Neural cell (in vitro differentiated cells): Measurements from ENCODE around the gene SULT1B1.

Experiments used
- CTCF ChIP-seq: fragments of 450-650 bp; IDR thresholded peaks from 2 replicates; pipeline ENCODE4 v1.5.1; 2014; ENCODE audit warnings: antibody characterized with exemption, mild to moderate bottlenecking, moderate library complexity; ENCODE audit not compliant: poor library complexity, severe bottlenecking
- EP300 ChIP-seq: fragments of 450-650 bp; conservative IDR thresholded peaks from 2 replicates; pipeline ENCODE4 v1.6.1; 2014; ENCODE audit warnings: antibody characterized with exemption, mild to moderate bottlenecking, moderate library complexity; ENCODE audit not compliant: poor library complexity, severe bottlenecking
- MXI1 ChIP-seq: fragments of 450-650 bp; conservative IDR thresholded peaks from 2 replicates; pipeline ENCODE4 v1.6.1; 2014; ENCODE audit warnings: antibody characterized with exemption, mild to moderate bottlenecking; ENCODE audit not compliant: poor library complexity, severe bottlenecking
- POLR2AphosphoS5 ChIP-seq: IDR thresholded peaks from 2 replicates; pipeline ENCODE4 v1.6.1; 2012
- REST ChIP-seq: IDR thresholded peaks from 2 replicates; pipeline ENCODE4 v1.6.1; 2012; ENCODE audit warnings: borderline replicate concordance
- TAF1 ChIP-seq: IDR thresholded peaks from 2 replicates; pipeline ENCODE4 v1.6.1; 2012; ENCODE audit warnings: low read depth

GRCh38 chr4:69800599-69800998, 40.2 kb upstream of the SULT1B1 start:
- TF ChIP-seq CTCF (no peak), TAF1 (no peak), REST (no peak), EP300 (no peak), MXI1 (no peak), POLR2AphosphoS5 (no peak)
